ENCODE measurements around the gene RDH5.

DNA sequence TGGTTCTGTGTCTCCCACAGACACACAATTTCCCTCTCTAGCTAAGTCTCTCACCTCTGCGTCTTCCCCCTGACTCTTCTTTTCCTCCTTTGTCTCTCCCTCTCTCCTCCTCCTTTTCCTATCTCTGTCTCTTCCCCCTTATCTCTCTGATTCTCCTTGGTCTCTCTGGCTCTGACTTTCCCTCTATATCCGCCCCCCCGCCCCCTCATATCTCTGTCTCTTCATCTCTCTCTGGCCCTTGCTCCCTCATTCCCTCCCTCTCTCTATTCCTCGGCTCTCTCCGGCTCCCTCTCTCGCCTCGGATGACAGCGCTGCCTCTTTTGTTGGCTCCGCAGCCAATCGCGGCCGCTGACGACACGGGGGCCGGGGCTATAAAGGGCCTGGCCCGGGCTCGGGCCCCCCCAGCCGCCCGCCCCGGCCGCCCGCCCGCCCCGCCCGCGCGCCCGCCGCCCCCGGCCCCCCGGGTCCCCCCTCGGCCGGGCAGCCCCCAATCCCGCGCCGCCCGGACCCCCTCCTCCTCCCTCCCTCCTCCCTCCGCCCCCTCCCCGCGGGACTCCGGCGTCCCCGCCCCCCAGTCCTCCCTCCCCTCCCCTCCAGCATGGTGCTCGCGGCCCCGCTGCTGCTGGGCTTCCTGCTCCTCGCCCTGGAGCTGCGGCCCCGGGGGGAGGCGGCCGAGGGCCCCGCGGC, 22.7 kb downstream of the RDH5 start, which contains the start of gene GDF11:
- TF ChIP-seq, protein P1, sequence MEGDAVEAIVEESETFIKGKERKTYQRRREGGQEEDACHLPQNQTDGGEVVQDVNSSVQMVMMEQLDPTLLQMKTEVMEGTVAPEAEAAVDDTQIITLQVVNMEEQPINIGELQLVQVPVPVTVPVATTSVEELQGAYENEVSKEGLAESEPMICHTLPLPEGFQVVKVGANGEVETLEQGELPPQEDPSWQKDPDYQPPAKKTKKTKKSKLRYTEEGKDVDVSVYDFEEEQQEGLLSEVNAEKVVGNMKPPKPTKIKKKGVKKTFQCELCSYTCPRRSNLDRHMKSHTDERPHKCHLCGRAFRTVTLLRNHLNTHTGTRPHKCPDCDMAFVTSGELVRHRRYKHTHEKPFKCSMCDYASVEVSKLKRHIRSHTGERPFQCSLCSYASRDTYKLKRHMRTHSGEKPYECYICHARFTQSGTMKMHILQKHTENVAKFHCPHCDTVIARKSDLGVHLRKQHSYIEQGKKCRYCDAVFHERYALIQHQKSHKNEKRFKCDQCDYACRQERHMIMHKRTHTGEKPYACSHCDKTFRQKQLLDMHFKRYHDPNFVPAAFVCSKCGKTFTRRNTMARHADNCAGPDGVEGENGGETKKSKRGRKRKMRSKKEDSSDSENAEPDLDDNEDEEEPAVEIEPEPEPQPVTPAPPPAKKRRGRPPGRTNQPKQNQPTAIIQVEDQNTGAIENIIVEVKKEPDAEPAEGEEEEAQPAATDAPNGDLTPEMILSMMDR (IDR thresholded peaks at IDR 0.05): no peak
- peak; percentile 88 to 91 for TF ChIP-seq POLR2A (IDR thresholded peaks at IDR 0.05)

Data from heart left ventricle (tissue), 13 donors.